ENCODE results near the gene HTT. TPM values are rescaled to one million over a fixed set of nuclear protein-coding genes. Genes with fewer than 3 reads are reported as not detected.

HTT gene
- polyA plus RNA-seq, 1 donor from 2014 or later, result 11.5 TPM

- Histone ChIP-seq H2AFZ (ENCODE audit: low read depth, low read length) (no peak overlapping the region), H3K4me3 (ENCODE audit: low read length) (no peak overlapping the region), H3K4me2 (ENCODE audit: low read length) (no peak overlapping the region), H4K20me1 (ENCODE audit: insufficient read depth) (no peaks in the 10 kb centered on the region), H3K9ac (ENCODE audit: low read length) (no peak overlapping the region), H3K79me2 (replicated peaks; ENCODE audit: insufficient read depth, low read length) (no peaks in the 10 kb centered on the region), H3K27ac (ENCODE audit: low read length) (no peak overlapping the region), H3K9me3 (ENCODE audit: low read length) (no peaks in the 10 kb centered on the region), H3F3A (ENCODE audit: insufficient read depth, low read length, poor library complexity, severe bottlenecking) (no peaks in the 10 kb centered on the region), H3K9me2 (ENCODE audit: insufficient read depth, low read length) (no peaks in the 10 kb centered on the region), H3K36me3 (ENCODE audit: insufficient read depth, low read length) (no peaks in the 10 kb centered on the region), H3K27me3 (ENCODE audit: insufficient read depth, low read depth, low read length) (no peaks in the 10 kb centered on the region)
- no peak for TF ChIP-seq POLR2AphosphoS5 (IDR thresholded peaks at IDR 0.05)
- no peak for TF ChIP-seq EP300 (conservative IDR thresholded peaks at IDR 0.05; ENCODE audit: poor library complexity, severe bottlenecking)
- TF ChIP-seq REST (IDR thresholded peaks at IDR 0.05; ENCODE audit: borderline replicate concordance), result no peak
- no peak for TF ChIP-seq CTCF (IDR thresholded peaks at IDR 0.05; ENCODE audit: poor library complexity, severe bottlenecking)
- no peak for TF ChIP-seq SMC3 (conservative IDR thresholded peaks at IDR 0.05; ENCODE audit: poor library complexity)
- TF ChIP-seq RAD21 (conservative IDR thresholded peaks at IDR 0.05), result no peak
- TF ChIP-seq TAF1 (IDR thresholded peaks at IDR 0.05; ENCODE audit: low read depth), result no peak
- no peak for TF ChIP-seq EZH2 (IDR thresholded peaks at IDR 0.05; ENCODE audit: borderline replicate concordance, insufficient read depth, low read length, poor library complexity, severe bottlenecking)
- no peak for TF ChIP-seq MXI1 (conservative IDR thresholded peaks at IDR 0.05; ENCODE audit: poor library complexity, severe bottlenecking)
Observed at GRCh38 chr4:3046162-3046561, 28.3 kb upstream of the HTT start.

DNA sequence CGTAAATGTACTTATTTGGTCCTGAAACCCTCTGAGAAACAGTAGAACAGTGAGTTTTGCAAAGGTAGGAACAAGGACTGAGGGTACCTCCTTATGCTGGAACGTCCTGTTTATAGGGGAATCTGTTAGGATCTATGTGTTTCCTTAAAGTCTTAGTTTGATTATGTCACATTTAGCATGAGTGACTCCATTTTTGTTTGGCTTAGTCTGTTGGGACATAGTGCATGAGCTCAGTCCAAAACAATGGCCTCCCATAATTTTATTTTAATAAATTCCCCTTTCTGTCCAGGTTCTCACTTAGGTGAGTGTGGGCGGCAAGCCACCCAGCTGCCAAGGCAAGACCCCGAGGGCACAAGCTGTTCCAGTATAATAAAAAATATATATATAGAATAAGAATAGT lies 27.9 kb upstream of the HTT start:
- H3K9ac ChIP-seq (ENCODE audit: low read length), result no peak overlapping the region
- no peaks in the 10 kb centered on the region for H3K36me3 ChIP-seq (ENCODE audit: insufficient read depth, low read length)
- H3K79me2 ChIP-seq (replicated peaks; ENCODE audit: insufficient read depth, low read length), result no peaks in the 10 kb centered on the region
- no peaks in the 10 kb centered on the region for H4K20me1 ChIP-seq (ENCODE audit: insufficient read depth)
- no peaks in the 10 kb centered on the region for H3K27me3 ChIP-seq (ENCODE audit: insufficient read depth, low read depth, low read length)
- no peak for TF ChIP-seq SMC3 (conservative IDR thresholded peaks at IDR 0.05; ENCODE audit: poor library complexity)
- no peak for TF ChIP-seq MXI1 (conservative IDR thresholded peaks at IDR 0.05; ENCODE audit: poor library complexity, severe bottlenecking)
- TF ChIP-seq EP300 (conservative IDR thresholded peaks at IDR 0.05; ENCODE audit: poor library complexity, severe bottlenecking), result no peak
- TF ChIP-seq EZH2 (IDR thresholded peaks at IDR 0.05; ENCODE audit: borderline replicate concordance, insufficient read depth, low read length, poor library complexity, severe bottlenecking), result no peak
- TF ChIP-seq CTCF (IDR thresholded peaks at IDR 0.05; ENCODE audit: poor library complexity, severe bottlenecking), result no peak
- TF ChIP-seq RAD21 (conservative IDR thresholded peaks at IDR 0.05), result no peak
- TF ChIP-seq REST (IDR thresholded peaks at IDR 0.05; ENCODE audit: borderline replicate concordance), result no peak
- TF ChIP-seq POLR2AphosphoS5 (IDR thresholded peaks at IDR 0.05), result no peak
- H3K9me2 ChIP-seq (ENCODE audit: insufficient read depth, low read length), result no peaks in the 10 kb centered on the region
- no peaks in the 10 kb centered on the region for H3K9me3 ChIP-seq (ENCODE audit: low read length)
- H3K4me2 ChIP-seq (ENCODE audit: low read length), result no peak overlapping the region
- no peak overlapping the region for H2AFZ ChIP-seq (ENCODE audit: low read depth, low read length)
- H3F3A ChIP-seq (ENCODE audit: insufficient read depth, low read length, poor library complexity, severe bottlenecking), result no peaks in the 10 kb centered on the region
- no peak overlapping the region for H3K27ac ChIP-seq (ENCODE audit: low read length)
- no peak overlapping the region for H3K4me3 ChIP-seq (ENCODE audit: low read length)
